ENCODE data around the gene ATL2. TPM values are rescaled to one million over a fixed set of nuclear protein-coding genes. Genes with fewer than 3 reads are reported as not detected.

The ATL2 gene
- total RNA-seq, 4 donors from 2014 or later = 206 to 329 (median 253) TPM

GRCh38 chr2:38374984-38375383 lies 2.1 kb downstream of the ATL2 start:
- Histone ChIP-seq H3K27me3 (no peaks in the 10 kb centered on the region), H3K27ac (peak overlapping the region; percentile 85 to 100 (median 98)), H3K36me3 (no peaks in the 10 kb centered on the region), H3K9me3 (no peaks in the 10 kb centered on the region), H3K4me3 (peak overlapping the region; percentile 75 to 98), H3K4me1 (peaks cover 0 to 76% (median 5%) of the 10 kb centered on the region in 3 donors)
- 35 to 57% methylated on average over 2 of the region's 2 CpGs for WGBS, 2 donors (ENCODE audit: low coverage in 1 of 2)
- TF ChIP-seq POLR2AphosphoS5 (IDR thresholded peaks at IDR 0.05) (peak; percentile 25), POLR2A (IDR thresholded peaks at IDR 0.05) (no peak), CTCF (IDR thresholded peaks at IDR 0.05) (peak in 2 of 4 experiments; percentile 4 to 26), EP300 (IDR thresholded peaks at IDR 0.05) (no peak)
- ATAC-seq = no peak

- Histone ChIP-seq H3K36me3 (no peaks in the 10 kb centered on the region), H3K9me3 (no peaks in the 10 kb centered on the region), H3K4me3 (peak overlapping the region in 1 of 2 donors; percentile 98), H3K27ac (peak overlapping the region in 2 of 4 donors; percentile 54 to 100), H3K27me3 (no peaks in the 10 kb centered on the region), H3K4me1 (peaks cover 0 to 91% (median 11%) of the 10 kb centered on the region in 3 donors)
- TF ChIP-seq CTCF (IDR thresholded peaks at IDR 0.05) (no peak), EP300 (IDR thresholded peaks at IDR 0.05) (no peak), POLR2AphosphoS5 (IDR thresholded peaks at IDR 0.05) (no peak), POLR2A (IDR thresholded peaks at IDR 0.05) (no peak)
- no peak for ATAC-seq
- 0 to 48% methylated on average over 1 to 5 of the region's 5 CpGs for WGBS, 2 donors (ENCODE audit: low coverage in 1 of 2)
Measured at GRCh38 chr2:38371235-38371634, 5.8 kb downstream of the ATL2 start.

- no peak overlapping the region for H3K4me3 ChIP-seq
- H3K27me3 ChIP-seq = no peaks in the 10 kb centered on the region
- peak overlapping the region in 3 of 4 donors; percentile 39 to 100 (median 54) for H3K27ac ChIP-seq
- H3K4me1 ChIP-seq = peaks cover 0 to 97% (median 13%) of the 10 kb centered on the region in 3 donors
- no peak for ATAC-seq
- no peaks in the 10 kb centered on the region for H3K9me3 ChIP-seq
- WGBS, 2 donors (ENCODE audit: low coverage in 1 of 2) = 92 to 94% methylated on average over 3 to 5 of the region's 5 CpGs
- TF ChIP-seq EP300 (IDR thresholded peaks at IDR 0.05) = no peak
- no peak for TF ChIP-seq POLR2AphosphoS5 (IDR thresholded peaks at IDR 0.05)
- TF ChIP-seq CTCF (IDR thresholded peaks at IDR 0.05) = no peak
- H3K36me3 ChIP-seq = no peaks in the 10 kb centered on the region
Measured at GRCh38 chr2:38370664-38371063, 6.4 kb downstream of the ATL2 start.

- Histone ChIP-seq H3K4me3 (no peak overlapping the region), H3K36me3 (peaks cover 0 to 10% of the 10 kb centered on the region in 2 donors), H3K9me3 (no peaks in the 10 kb centered on the region), H3K27me3 (no peaks in the 10 kb centered on the region), H3K27ac (peak overlapping the region in 2 of 4 donors; percentile 16 to 48), H3K4me1 (peaks cover 3 to 81% (median 15%) of the 10 kb centered on the region in 3 donors)
- no peak for ATAC-seq
- no peak for TF ChIP-seq CTCF (IDR thresholded peaks at IDR 0.05)
- no peak for TF ChIP-seq POLR2AphosphoS5 (IDR thresholded peaks at IDR 0.05)
- no peak for TF ChIP-seq EP300 (IDR thresholded peaks at IDR 0.05)
- TF ChIP-seq POLR2A (IDR thresholded peaks at IDR 0.05) = no peak
- WGBS, 2 donors (ENCODE audit: low coverage in 1 of 2) = 21 to 32% methylated on average over 2 of the region's 2 CpGs
Measured at GRCh38 chr2:38362232-38362631, 14.8 kb downstream of the ATL2 start.

GRCh38 chr2:38360177-38360576 lies 16.9 kb downstream of the ATL2 start:
- TF ChIP-seq EP300 (IDR thresholded peaks at IDR 0.05) (no peak), CTCF (IDR thresholded peaks at IDR 0.05) (no peak)
- ATAC-seq = no peak
- 60 to 90% methylated on average over 2 of the region's 2 CpGs for WGBS, 2 donors (ENCODE audit: low coverage in 1 of 2)
- H3K4me1 ChIP-seq = peaks cover 3 to 79% (median 3%) of the 10 kb centered on the region in 3 donors
- H3K27me3 ChIP-seq = no peaks in the 10 kb centered on the region
- no peak overlapping the region for H3K4me3 ChIP-seq
- H3K27ac ChIP-seq = peak overlapping the region in 2 of 4 donors; percentile 4 to 24
- peaks cover 0 to 16% of the 10 kb centered on the region in 2 donors for H3K36me3 ChIP-seq
- H3K9me3 ChIP-seq = no peaks in the 10 kb centered on the region

Measured in gastroesophageal sphincter (tissue), 4 donors.